ENCODE measurements around the gene TNPO1. TPM values are rescaled to one million over a fixed set of nuclear protein-coding genes. Genes with fewer than 3 reads are reported as not detected.

Gene TNPO1
- total and polyA plus RNA-seq, 2 of the 13 experiments (the other 11 are each of a cell fraction or from before 2014, with no cell fraction given), result 26.7 to 123 TPM

DNA sequence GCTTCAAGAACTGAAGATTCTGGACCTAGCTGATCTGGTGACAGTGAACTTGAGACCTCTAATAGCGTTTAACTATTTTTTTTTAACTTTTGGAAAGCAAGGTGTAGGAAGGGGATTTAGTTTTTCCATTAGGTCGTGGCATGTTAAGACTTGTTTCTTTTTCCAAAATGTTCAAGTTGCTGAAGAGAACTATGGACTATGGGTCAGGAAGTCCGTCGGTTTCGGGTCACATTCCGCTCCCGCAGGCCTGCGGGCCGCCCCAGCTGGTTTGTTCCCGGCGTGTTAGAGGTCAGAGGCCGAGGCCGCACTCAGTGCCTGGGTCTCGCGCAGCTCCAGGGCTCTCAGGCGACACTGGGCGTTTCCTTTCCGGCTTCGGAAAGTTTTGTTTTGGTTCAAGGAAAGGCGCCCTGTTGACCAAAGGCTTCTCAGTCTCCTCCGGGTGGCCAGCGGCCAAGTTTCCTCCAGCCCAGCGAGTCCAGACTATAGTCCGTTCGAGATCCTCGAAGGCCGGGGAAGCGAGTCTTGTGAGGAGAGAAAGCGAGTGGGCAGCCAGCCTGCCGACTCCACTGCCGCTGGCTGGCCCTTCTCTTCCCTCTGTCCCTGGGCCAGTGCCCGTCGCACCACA lies 138.8 kb downstream of the TNPO1 start (continued):
- TF ChIP-seq TBX3 (IDR thresholded peaks at IDR 0.05; ENCODE audit: borderline replicate concordance) (no peak), NR2F1 (CRISPR knock-in tag; IDR thresholded peaks at IDR 0.05) (peak; percentile 95 to 97), MYC (CRISPR knock-in tag; IDR thresholded peaks at IDR 0.05; ENCODE audit: borderline replicate concordance) (0 out of 2 replicates have a peak, but pooled peaks have one; percentile 13), ZNF614 (CRISPR knock-in tag; IDR thresholded peaks at IDR 0.05; ENCODE audit: borderline replicate concordance) (no peak), ZBTB1 (CRISPR knock-in tag; IDR thresholded peaks at IDR 0.05; ENCODE audit: borderline replicate concordance) (no peak), ZNF510 (CRISPR knock-in tag; IDR thresholded peaks at IDR 0.05; ENCODE audit: low read depth) (peak; percentile 66; the same call in 1 of the 2 replicates), TBP (CRISPR knock-in tag; IDR thresholded peaks at IDR 0.05) (no peak), NFKB2 (CRISPR knock-in tag; IDR thresholded peaks at IDR 0.05; ENCODE audit: borderline replicate concordance) (no peak), KAT8 (CRISPR knock-in tag; IDR thresholded peaks at IDR 0.05) (no peak), ZNF784 (CRISPR knock-in tag; IDR thresholded peaks at IDR 0.05; ENCODE audit: borderline replicate concordance) (no peak), ZBTB3 (CRISPR knock-in tag; IDR thresholded peaks at IDR 0.05; ENCODE audit: borderline replicate concordance, low read depth) (no peak), U2AF1 (optimal IDR thresholded peaks at IDR 0.05; ENCODE audit: low read depth, low read length) (no peak), ZNF274 (CRISPR knock-in tag; IDR thresholded peaks at IDR 0.05) (no peak), KLF13 (CRISPR knock-in tag; IDR thresholded peaks at IDR 0.05) (no peak), FOXC1 (CRISPR knock-in tag; IDR thresholded peaks at IDR 0.05; ENCODE audit: borderline replicate concordance) (no peak), ZNF44 (CRISPR knock-in tag; IDR thresholded peaks at IDR 0.05) (no peak), MEIS2 (CRISPR knock-in tag; IDR thresholded peaks at IDR 0.05) (no peak; the same call in none of the 2 replicates), SMARCE1 (IDR thresholded peaks at IDR 0.05; ENCODE audit: borderline replicate concordance) (no peak)
- TF ChIP-seq, protein P1, sequence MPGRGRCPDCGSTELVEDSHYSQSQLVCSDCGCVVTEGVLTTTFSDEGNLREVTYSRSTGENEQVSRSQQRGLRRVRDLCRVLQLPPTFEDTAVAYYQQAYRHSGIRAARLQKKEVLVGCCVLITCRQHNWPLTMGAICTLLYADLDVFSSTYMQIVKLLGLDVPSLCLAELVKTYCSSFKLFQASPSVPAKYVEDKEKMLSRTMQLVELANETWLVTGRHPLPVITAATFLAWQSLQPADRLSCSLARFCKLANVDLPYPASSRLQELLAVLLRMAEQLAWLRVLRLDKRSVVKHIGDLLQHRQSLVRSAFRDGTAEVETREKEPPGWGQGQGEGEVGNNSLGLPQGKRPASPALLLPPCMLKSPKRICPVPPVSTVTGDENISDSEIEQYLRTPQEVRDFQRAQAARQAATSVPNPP (CRISPR knock-in tag; IDR thresholded peaks at IDR 0.05), result no peak
- TF ChIP-seq, protein P2, sequence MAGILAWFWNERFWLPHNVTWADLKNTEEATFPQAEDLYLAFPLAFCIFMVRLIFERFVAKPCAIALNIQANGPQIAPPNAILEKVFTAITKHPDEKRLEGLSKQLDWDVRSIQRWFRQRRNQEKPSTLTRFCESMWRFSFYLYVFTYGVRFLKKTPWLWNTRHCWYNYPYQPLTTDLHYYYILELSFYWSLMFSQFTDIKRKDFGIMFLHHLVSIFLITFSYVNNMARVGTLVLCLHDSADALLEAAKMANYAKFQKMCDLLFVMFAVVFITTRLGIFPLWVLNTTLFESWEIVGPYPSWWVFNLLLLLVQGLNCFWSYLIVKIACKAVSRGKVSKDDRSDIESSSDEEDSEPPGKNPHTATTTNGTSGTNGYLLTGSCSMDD (CRISPR knock-in tag; IDR thresholded peaks at IDR 0.05), result no peak
- TF ChIP-seq, protein P3, sequence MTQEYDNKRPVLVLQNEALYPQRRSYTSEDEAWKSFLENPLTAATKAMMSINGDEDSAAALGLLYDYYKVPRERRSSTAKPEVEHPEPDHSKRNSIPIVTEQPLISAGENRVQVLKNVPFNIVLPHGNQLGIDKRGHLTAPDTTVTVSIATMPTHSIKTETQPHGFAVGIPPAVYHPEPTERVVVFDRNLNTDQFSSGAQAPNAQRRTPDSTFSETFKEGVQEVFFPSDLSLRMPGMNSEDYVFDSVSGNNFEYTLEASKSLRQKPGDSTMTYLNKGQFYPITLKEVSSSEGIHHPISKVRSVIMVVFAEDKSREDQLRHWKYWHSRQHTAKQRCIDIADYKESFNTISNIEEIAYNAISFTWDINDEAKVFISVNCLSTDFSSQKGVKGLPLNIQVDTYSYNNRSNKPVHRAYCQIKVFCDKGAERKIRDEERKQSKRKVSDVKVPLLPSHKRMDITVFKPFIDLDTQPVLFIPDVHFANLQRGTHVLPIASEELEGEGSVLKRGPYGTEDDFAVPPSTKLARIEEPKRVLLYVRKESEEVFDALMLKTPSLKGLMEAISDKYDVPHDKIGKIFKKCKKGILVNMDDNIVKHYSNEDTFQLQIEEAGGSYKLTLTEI (CRISPR knock-in tag; conservative IDR thresholded peaks at IDR 0.05), result no peak
- TF ChIP-seq, protein P4, sequence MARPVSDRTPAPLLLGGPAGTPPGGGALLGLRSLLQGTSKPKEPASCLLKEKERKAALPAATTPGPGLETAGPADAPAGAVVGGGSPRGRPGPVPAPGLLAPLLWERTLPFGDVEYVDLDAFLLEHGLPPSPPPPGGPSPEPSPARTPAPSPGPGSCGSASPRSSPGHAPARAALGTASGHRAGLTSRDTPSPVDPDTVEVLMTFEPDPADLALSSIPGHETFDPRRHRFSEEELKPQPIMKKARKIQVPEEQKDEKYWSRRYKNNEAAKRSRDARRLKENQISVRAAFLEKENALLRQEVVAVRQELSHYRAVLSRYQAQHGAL (CRISPR knock-in tag; IDR thresholded peaks at IDR 0.05; ENCODE audit: not compliant biosample characterization), result no peak
